Activated naive CD4-positive, alpha-beta T cell treated with anti-CD3 and anti-CD28 coated beads, Interleukin-2, amount 10 ng/mL, durations not matched to agents 5 hours and 36 hours (primary cell): ENCODE data around the gene TTC12. TPM values are rescaled to one million over a fixed set of nuclear protein-coding genes. Genes with fewer than 3 reads are reported as not detected.

Experiments
- total RNA-seq, 2 experiments: library from RNA; stranded (reverse); gene quantifications; one replicate each; pipeline ENCODE4 v1.2.3, GENCODE V29; 2021

The TTC12 gene, protein sequence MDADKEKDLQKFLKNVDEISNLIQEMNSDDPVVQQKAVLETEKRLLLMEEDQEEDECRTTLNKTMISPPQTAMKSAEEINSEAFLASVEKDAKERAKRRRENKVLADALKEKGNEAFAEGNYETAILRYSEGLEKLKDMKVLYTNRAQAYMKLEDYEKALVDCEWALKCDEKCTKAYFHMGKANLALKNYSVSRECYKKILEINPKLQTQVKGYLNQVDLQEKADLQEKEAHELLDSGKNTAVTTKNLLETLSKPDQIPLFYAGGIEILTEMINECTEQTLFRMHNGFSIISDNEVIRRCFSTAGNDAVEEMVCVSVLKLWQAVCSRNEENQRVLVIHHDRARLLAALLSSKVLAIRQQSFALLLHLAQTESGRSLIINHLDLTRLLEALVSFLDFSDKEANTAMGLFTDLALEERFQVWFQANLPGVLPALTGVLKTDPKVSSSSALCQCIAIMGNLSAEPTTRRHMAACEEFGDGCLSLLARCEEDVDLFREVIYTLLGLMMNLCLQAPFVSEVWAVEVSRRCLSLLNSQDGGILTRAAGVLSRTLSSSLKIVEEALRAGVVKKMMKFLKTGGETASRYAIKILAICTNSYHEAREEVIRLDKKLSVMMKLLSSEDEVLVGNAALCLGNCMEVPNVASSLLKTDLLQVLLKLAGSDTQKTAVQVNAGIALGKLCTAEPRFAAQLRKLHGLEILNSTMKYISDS
- 10 to 100 TPM; 11.5 to 11.8 TPM for total RNA-seq

GRCh38 chr11:113314389-113315301 lies at the start of gene TTC12:
TTC12 (plus strand) TSS chr11:113314583; CDS start chr11:113316258, 1,675 bp downstream.

GRCh38 chr11:113387605-113388211 lies 73.3 kb downstream of the TTC12 start, which contains the start of gene ANKK1:
ANKK1 (plus strand) TSS chr11:113387779; CDS start chr11:113387885, 106 bp downstream.

Other genes with a start within 250 kb of the TTC12 start
- gene ANKK1, start 73.2 kb downstream of the TTC12 start, total RNA-seq = under 1 TPM; 0.08 to 0.10 TPM
- gene DRD2, start 160.8 kb downstream of the TTC12 start, total RNA-seq = not detected